Measurements from ENCODE around the gene ATN1.

DNA sequence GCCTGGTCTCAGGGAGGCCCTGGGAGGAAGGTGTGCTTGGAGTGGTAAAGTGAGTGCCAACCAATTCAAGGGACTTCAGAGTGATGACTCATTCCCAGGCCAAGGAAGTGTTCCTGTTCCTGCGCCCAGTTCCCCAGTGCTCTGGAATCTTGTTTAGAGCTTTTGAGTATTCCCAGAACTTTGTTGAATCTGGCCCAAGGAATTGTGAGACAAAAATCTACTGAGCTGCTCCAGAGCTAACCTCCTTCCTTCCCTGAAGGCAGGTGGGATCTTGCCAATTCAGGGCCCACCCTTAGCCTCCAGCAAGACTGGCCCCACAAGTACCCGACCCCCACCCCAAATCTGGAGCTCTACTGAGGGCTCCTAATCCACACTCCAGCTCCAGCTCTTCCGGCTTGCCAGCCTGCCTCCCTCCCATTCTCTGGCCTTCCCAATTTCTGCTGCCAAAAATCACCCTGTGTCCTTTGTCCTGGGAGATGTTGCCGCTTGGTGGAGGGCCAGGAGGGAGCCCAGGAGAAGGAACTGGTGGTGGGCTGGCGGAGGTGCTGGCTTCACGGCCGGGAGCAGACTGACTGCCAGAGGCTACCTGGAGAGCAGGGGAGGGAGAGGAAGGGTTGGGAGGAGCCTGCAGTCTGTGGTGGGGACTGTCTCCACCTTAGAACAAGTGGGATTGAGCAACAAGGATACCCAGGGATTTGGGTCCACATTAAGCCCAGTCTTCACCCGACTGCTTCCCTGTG lies 2.0 kb upstream of the ATN1 start:
- TF ChIP-seq, protein P1, sequence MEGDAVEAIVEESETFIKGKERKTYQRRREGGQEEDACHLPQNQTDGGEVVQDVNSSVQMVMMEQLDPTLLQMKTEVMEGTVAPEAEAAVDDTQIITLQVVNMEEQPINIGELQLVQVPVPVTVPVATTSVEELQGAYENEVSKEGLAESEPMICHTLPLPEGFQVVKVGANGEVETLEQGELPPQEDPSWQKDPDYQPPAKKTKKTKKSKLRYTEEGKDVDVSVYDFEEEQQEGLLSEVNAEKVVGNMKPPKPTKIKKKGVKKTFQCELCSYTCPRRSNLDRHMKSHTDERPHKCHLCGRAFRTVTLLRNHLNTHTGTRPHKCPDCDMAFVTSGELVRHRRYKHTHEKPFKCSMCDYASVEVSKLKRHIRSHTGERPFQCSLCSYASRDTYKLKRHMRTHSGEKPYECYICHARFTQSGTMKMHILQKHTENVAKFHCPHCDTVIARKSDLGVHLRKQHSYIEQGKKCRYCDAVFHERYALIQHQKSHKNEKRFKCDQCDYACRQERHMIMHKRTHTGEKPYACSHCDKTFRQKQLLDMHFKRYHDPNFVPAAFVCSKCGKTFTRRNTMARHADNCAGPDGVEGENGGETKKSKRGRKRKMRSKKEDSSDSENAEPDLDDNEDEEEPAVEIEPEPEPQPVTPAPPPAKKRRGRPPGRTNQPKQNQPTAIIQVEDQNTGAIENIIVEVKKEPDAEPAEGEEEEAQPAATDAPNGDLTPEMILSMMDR (IDR thresholded peaks at IDR 0.05) = peak in 2 of 4 donors; percentile 7 to 15
- no peak for TF ChIP-seq POLR2A (IDR thresholded peaks at IDR 0.05)
